Ishikawa (cell line): ENCODE data around the gene BLCAP.

ENCODE experiments used
- CEBPB ChIP-seq: IDR thresholded peaks from 2 replicates; pipeline ENCODE4 v1.6.1; 2012
- CREB1 ChIP-seq: IDR thresholded peaks from 2 replicates; pipeline ENCODE4 v1.6.1; 2012; ENCODE audit warnings: low read depth
- EGR1 ChIP-seq: IDR thresholded peaks from 2 replicates; pipeline ENCODE4 v1.6.1; 2012
- EP300 ChIP-seq: IDR thresholded peaks from 2 replicates; pipeline ENCODE4 v1.6.1; 2012; ENCODE audit warnings: borderline replicate concordance
- FOXM1 ChIP-seq: IDR thresholded peaks from 2 replicates; pipeline ENCODE4 v1.6.1; 2012; ENCODE audit warnings: low read depth, borderline replicate concordance
- MAX ChIP-seq: IDR thresholded peaks from 2 replicates; pipeline ENCODE4 v1.6.1; 2012
- NFIC ChIP-seq: IDR thresholded peaks from 2 replicates; pipeline ENCODE4 v1.6.1; 2012
- RAD21 ChIP-seq: IDR thresholded peaks from 2 replicates; pipeline ENCODE4 v1.6.1; 2012; ENCODE audit warnings: low read depth
- REST ChIP-seq: IDR thresholded peaks from 2 replicates; pipeline ENCODE4 v1.6.1; 2012; ENCODE audit warnings: low read depth, mild to moderate bottlenecking
- TAF1 ChIP-seq: IDR thresholded peaks from 2 replicates; pipeline ENCODE4 v1.6.1; 2012; ENCODE audit warnings: low read depth, mild to moderate bottlenecking
- TCF12 ChIP-seq: IDR thresholded peaks from 2 replicates; pipeline ENCODE4 v1.6.1; 2012; ENCODE audit warnings: low read depth
- TEAD4 ChIP-seq: IDR thresholded peaks from 2 replicates; pipeline ENCODE4 v1.6.1; 2012
- USF1 ChIP-seq: IDR thresholded peaks from 2 replicates; pipeline ENCODE4 v1.6.1; 2012
- YY1 ChIP-seq: IDR thresholded peaks from 2 replicates; pipeline ENCODE4 v1.6.1; 2012; ENCODE audit warnings: low read depth

BLCAP gene

GRCh38 chr20:37475252-37475651 lies 52.4 kb downstream of the BLCAP start:
- TF ChIP-seq USF1 (peak; percentile 84), TAF1 (no peak)

- TF ChIP-seq TCF12, result no peak
- no peak for TF ChIP-seq EP300
Measured at GRCh38 chr20:37474386-37474785, 53.3 kb downstream of the BLCAP start.

- TF ChIP-seq NFIC, result no peak
- no peak for TF ChIP-seq EP300
- TF ChIP-seq TCF12, result no peak
- no peak for TF ChIP-seq EGR1
- no peak for TF ChIP-seq CREB1
- no peak for TF ChIP-seq TEAD4
- no peak for TF ChIP-seq REST
Measured at GRCh38 chr20:37473249-37474000, 54.3 kb downstream of the BLCAP start.

- TF ChIP-seq USF1, result no peak
- TF ChIP-seq RAD21, result no peak
- no peak for TF ChIP-seq MAX
- no peak for TF ChIP-seq CREB1
- TF ChIP-seq CEBPB, result no peak
- TF ChIP-seq TAF1, result no peak
- no peak for TF ChIP-seq FOXM1
- no peak for TF ChIP-seq NFIC
- TF ChIP-seq REST, result no peak
Measured at GRCh38 chr20:37471741-37472235, 55.9 kb downstream of the BLCAP start.

- TF ChIP-seq MAX (no peak), TEAD4 (no peak), TCF12 (no peak)
Measured at GRCh38 chr20:37469531-37469930, 58.1 kb downstream of the BLCAP start.

GRCh38 chr20:37468886-37469285 lies 58.8 kb downstream of the BLCAP start:
- TF ChIP-seq TEAD4 (no peak), EGR1 (no peak), YY1 (no peak), FOXM1 (no peak), NFIC (no peak), EP300 (no peak), CREB1 (no peak)
